Activated CD8-positive, alpha-beta memory T cell treated with anti-CD3 and anti-CD28 coated beads, Interleukin-2, amount 10 ng/mL, durations not matched to agents 7 days and 5 days (primary cell): ENCODE measurements around the gene FBXL20. TPM values are rescaled to one million over a fixed set of nuclear protein-coding genes. Genes with fewer than 3 reads are reported as not detected.
"Not testable (repeated sequence)": the region's sequence is repeated elsewhere in the genome, so short reads cannot be mapped to it uniquely, and the experiment has no call there.

Experiments used
- ATAC-seq: fragments of 150-1000 bp; cut with Tn5 transposase; one replicate; pipeline ENCODE4 v1.10.0; 2021; ENCODE audit warnings: moderate library complexity
- CTCF ChIA-PET: fragments of 350-600 bp; sonication (Branson Sonifier 250); formaldehyde crosslinking; loops from one replicate; lab custom pipeline; 2021; ENCODE audit warnings: antibody characterized with exemption; lab: Charles Lee
- DNase-seq: peaks from one replicate; pipeline ENCODE4 v3.0.0-alpha.2; 2020
- H3K27ac Mint-ChIP-seq: one replicate; pipeline ENCODE4 v1.8.0; 2021; ENCODE audit warnings: mild to moderate bottlenecking, mixed read lengths
- H3K27me3 Mint-ChIP-seq: one replicate; pipeline ENCODE4 v1.8.0; 2021; ENCODE audit warnings: mixed read lengths
- H3K36me3 Mint-ChIP-seq: one replicate; pipeline ENCODE4 v1.8.0; 2021; ENCODE audit warnings: mild to moderate bottlenecking, mixed read lengths
- H3K4me1 Mint-ChIP-seq: one replicate; pipeline ENCODE4 v1.8.0; 2021; ENCODE audit warnings: mixed read lengths
- H3K4me3 Mint-ChIP-seq: one replicate; pipeline ENCODE4 v1.8.0; 2021; ENCODE audit warnings: mild to moderate bottlenecking, moderate library complexity, mixed read lengths
- H3K9me3 Mint-ChIP-seq: one replicate; pipeline ENCODE4 v1.8.0; 2022; ENCODE audit warnings: low read depth, mixed read lengths
- total RNA-seq, 2 experiments: library from RNA; stranded (reverse); gene quantifications; one replicate each; pipeline ENCODE4 v1.2.3, GENCODE V29; 2021

Gene FBXL20
- total RNA-seq, 2 experiments from 2014 or later: 12.9 to 14.1 TPM

DNA sequence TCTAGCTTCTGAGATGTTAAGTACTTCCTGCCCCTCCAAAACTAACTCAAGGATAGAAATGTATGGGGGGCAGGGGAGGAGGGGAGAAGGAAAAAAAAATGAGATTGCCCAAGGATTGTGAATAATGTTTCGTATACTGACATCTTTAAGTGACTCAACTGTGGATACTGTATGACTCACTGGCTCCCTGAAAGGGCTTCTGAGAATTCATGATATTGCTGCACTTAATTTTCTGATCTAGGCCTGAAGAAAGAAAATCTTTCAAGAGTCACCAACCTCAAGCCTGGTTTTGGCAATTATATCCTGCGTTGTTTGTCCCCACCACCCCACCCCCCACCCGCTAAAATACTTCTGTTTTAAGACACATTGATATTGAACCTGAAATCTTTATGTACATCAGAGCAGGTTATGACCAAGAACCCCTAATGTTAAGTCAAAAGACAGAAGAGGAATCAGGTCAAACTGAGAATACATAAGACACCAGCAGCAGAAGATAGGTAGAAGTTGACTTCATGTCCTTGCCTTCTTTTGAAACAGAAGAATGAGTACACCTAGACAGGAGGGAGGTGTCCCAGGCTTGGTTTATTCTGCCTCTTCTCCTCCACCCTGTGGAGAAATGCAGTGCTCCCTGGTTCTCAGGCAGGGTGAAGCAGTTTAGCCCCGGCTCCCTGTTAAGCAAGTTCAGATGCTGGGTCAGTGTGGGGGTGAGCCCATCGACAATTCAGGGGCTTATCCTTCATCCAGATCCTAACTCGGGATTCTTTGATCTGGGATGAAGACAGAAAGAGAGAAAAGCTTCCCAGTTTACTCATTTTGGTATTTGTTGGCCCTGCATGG is 3.3 kb upstream of the FBXL20 start:
- H3K4me3 Mint-ChIP-seq: no peak overlapping the region
- peaks cover 26% of the 10 kb centered on the region for H3K36me3 Mint-ChIP-seq
- no peaks in the 10 kb centered on the region for H3K9me3 Mint-ChIP-seq
- peak; percentile 47 for DNase-seq
- peak overlapping the region; percentile 72 for H3K27ac Mint-ChIP-seq
- CTCF ChIA-PET: interaction anchor here (1.0 to 1.4 kb wide), 2 partner anchors 11 to 160 kb away, joined by 3 read pairs; no protein-coding TSS in a partner anchor
- H3K27me3 Mint-ChIP-seq: no peaks in the 10 kb centered on the region
- ATAC-seq: peak; percentile 10
- H3K4me1 Mint-ChIP-seq: peaks cover 53% of the 10 kb centered on the region

DNA sequence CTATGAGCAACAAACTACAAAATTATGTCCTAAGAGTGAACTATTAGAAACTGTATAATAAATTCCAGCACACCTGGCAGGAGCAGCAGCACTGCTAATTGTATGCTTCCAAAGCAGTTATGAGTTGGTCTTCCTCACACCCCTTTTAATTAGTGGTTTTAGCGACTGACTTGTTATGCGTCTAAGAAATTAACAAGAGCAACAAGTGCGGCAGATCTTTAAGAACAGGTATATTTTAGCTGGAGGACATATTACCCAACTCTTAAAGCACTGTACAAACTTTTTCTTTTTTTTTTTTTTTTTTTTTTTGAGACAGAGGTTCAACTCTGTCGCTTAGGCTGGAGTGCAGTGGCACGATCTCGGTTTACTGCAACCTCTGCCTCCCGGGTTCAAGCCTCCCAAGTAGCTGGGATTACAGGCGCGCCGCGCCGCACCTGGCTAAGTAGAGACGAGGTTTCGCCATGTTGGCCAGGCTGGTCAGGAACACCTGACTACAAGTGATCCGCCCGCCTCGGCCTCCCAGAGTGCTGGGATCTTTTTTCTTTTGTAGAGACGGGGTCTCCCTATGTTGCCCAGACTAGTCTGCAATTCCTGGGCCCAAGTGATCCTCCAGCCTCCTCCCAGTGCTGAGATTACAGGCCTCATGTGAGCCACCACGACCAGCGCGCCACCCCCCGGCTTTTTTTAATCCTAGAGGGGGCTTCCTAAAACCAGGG is 1.6 kb upstream of the FBXL20 start:
- CTCF ChIA-PET: interaction anchor here (0.7 to 1.9 kb wide), 3 partner anchors 58 to 159 kb away, joined by 3 to 7 read pairs (median 3); partner anchors contain the start of gene CDK12
- Mint-ChIP-seq H3K4me3 (peak overlapping the region; percentile 96), H3K27ac (no peak overlapping the region), H3K27me3 (no peaks in the 10 kb centered on the region), H3K9me3 (no peaks in the 10 kb centered on the region), H3K36me3 (peaks cover 9% of the 10 kb centered on the region), H3K4me1 (peaks cover 52% of the 10 kb centered on the region)
- DNase-seq (no peak), ATAC-seq (no peak)

DNA sequence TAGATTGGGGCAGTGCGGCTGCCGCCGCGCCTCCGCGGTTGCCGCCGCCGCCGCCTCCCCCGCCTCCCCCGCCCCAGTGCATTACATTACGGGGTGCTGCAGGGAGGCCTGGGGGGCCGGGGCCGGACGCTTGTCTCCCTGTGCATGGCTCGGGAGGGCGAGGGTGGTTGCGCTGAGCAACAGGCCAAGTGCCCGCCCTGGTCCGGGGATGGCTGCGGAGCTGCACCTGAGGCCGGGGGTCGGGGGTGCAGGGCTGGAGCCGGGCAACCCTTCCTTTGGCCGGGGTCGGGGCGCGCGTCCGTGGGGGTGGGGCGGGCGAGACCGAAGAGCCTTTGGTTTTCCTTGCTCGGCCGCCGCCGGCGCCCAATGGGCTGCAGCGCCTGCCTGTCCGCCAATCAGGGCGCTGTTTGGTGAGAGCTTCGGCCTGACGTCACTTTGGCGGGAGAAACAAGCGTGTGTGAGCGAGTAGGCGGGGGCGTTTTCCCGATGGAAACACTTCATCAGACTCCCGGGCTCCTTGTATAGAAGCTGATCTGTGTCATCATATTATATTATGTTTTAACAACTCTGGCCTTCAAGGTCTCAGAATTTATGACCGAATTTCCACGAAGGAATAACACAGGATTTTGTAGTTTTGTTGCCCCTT is 941 bp upstream of the FBXL20 start:
- Mint-ChIP-seq H3K27me3 (no peaks in the 10 kb centered on the region), H3K9me3 (no peaks in the 10 kb centered on the region), H3K36me3 (peaks cover 5% of the 10 kb centered on the region), H3K4me3 (peak overlapping the region; percentile 96), H3K27ac (peak overlapping the region; percentile 95), H3K4me1 (peaks cover 48% of the 10 kb centered on the region)
- ATAC-seq (peak; percentile 75), DNase-seq (peak; percentile 95)
- CTCF ChIA-PET: interaction anchor here (0.7 to 1.9 kb wide), 3 partner anchors 59 to 158 kb away, joined by 3 to 7 read pairs (median 3); partner anchors contain the start of gene CDK12

- ATAC-seq: peak; percentile 8
- H3K4me1 Mint-ChIP-seq: peaks cover 40% of the 10 kb centered on the region
- peak overlapping the region; percentile 96 for H3K4me3 Mint-ChIP-seq
- H3K27ac Mint-ChIP-seq: peak overlapping the region; percentile 79
- H3K9me3 Mint-ChIP-seq: no peaks in the 10 kb centered on the region
- H3K36me3 Mint-ChIP-seq: peaks cover 3% of the 10 kb centered on the region
- DNase-seq: peak; percentile 41
- no peaks in the 10 kb centered on the region for H3K27me3 Mint-ChIP-seq
- CTCF ChIA-PET: interaction anchor here (0.7 to 1.4 kb wide), 3 partner anchors 8 to 157 kb away, joined by 3 to 4 read pairs (median 3); no protein-coding TSS in a partner anchor
These were observed 647 bp downstream of the FBXL20 start for GRCh38 chr17:39400547-39401411.

DNA sequence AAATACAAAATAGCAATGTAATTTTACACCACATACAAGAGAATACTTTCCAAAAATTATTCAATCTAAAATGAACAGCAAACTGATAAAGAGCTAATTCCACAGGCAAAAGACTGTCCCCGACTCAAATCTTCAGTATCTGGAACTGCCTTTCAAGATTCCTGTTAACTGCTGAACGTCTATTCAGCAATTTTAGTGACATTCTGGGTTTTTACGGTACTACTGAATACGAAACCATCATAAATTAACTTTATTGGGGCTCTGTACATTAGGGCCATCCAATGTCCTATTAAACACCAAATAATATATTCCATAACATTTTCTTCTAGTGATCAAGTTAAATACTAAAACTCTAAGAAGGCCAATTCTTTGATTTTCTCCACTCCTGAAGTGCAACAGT is 1.6 kb downstream of the FBXL20 start:
- Mint-ChIP-seq H3K27ac (no peak overlapping the region), H3K9me3 (no peaks in the 10 kb centered on the region), H3K4me1 (peaks cover 30% of the 10 kb centered on the region), H3K36me3 (peaks cover 3% of the 10 kb centered on the region), H3K27me3 (no peaks in the 10 kb centered on the region), H3K4me3 (peak overlapping the region; percentile 96)
- ATAC-seq (no peak), DNase-seq (no peak)
- CTCF ChIA-PET: no interaction called here

GRCh38 chr17:39393736-39394135 is 7.7 kb downstream of the FBXL20 start:
- ATAC-seq (no peak), DNase-seq (no peak)
- no peaks in the 10 kb centered on the region for H3K4me1 Mint-ChIP-seq
- H3K27me3 Mint-ChIP-seq: no peaks in the 10 kb centered on the region
- H3K9me3 Mint-ChIP-seq: no peaks in the 10 kb centered on the region
- no peaks in the 10 kb centered on the region for H3K36me3 Mint-ChIP-seq
- no peak overlapping the region for H3K4me3 Mint-ChIP-seq
- CTCF ChIA-PET: interaction anchor here (0.6 kb wide), 2 partner anchors 71 to 224 kb away, joined by 3 read pairs; no protein-coding TSS in a partner anchor
- H3K27ac Mint-ChIP-seq: no peak overlapping the region

DNA sequence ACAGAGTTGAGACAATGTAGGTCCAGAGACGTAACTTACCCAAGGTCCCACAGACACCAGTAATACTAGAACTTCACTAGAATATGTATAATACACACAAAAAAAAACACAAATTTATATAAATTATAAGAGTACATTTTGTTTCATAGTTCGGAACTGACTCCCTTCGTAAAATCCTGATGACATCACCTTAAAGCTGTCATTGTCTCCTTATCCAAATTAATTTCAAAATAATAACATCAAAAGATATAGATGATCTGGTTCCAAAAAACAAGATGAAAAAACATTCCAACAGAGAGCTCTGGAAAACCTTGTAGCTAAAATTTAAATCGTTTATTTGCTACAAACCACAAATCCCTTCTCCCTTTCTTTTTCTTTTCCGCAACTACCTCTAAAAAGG is 10.0 kb downstream of the FBXL20 start:
- H3K27me3 Mint-ChIP-seq: no peaks in the 10 kb centered on the region
- CTCF ChIA-PET: interaction anchor here (1.4 kb wide), 1 partner anchor 147 kb away, joined by 3 read pairs; no protein-coding TSS in a partner anchor

GRCh38 chr17:39385040-39385439 is 16.4 kb downstream of the FBXL20 start:
- CTCF ChIA-PET: no interaction called here
- no peak for DNase-seq
- no peaks in the 10 kb centered on the region for H3K36me3 Mint-ChIP-seq
- H3K27me3 Mint-ChIP-seq: no peaks in the 10 kb centered on the region
- no peak for ATAC-seq
- H3K4me3 Mint-ChIP-seq: no peak overlapping the region
- peaks cover 4% of the 10 kb centered on the region for H3K4me1 Mint-ChIP-seq
- H3K27ac Mint-ChIP-seq: no peak overlapping the region
- H3K9me3 Mint-ChIP-seq: no peaks in the 10 kb centered on the region

More for the DNA sequence above, 10.0 kb downstream of the FBXL20 start:
- ATAC-seq (no peak), DNase-seq (no peak)
- H3K4me3 Mint-ChIP-seq: no peak overlapping the region
- no peak overlapping the region for H3K27ac Mint-ChIP-seq
- H3K36me3 Mint-ChIP-seq: no peaks in the 10 kb centered on the region
- H3K4me1 Mint-ChIP-seq: no peaks in the 10 kb centered on the region
- H3K9me3 Mint-ChIP-seq: no peaks in the 10 kb centered on the region

- Mint-ChIP-seq H3K27me3 (no peaks in the 10 kb centered on the region), H3K27ac (no peak overlapping the region), H3K4me3 (no peak overlapping the region), H3K36me3 (no peaks in the 10 kb centered on the region), H3K9me3 (no peaks in the 10 kb centered on the region), H3K4me1 (peaks cover 16% of the 10 kb centered on the region)
- ATAC-seq: no peak
- CTCF ChIA-PET: no interaction called here
- DNase-seq: no peak
These were observed 21.3 kb downstream of the FBXL20 start for GRCh38 chr17:39380144-39380543.

- no peak for ATAC-seq
- no peaks in the 10 kb centered on the region for H3K9me3 Mint-ChIP-seq
- H3K36me3 Mint-ChIP-seq: no peaks in the 10 kb centered on the region
- H3K4me1 Mint-ChIP-seq: peaks cover 16% of the 10 kb centered on the region
- CTCF ChIA-PET: no interaction called here
- no peak overlapping the region for H3K27ac Mint-ChIP-seq
- H3K4me3 Mint-ChIP-seq: no peak overlapping the region
- no peak for DNase-seq
- no peaks in the 10 kb centered on the region for H3K27me3 Mint-ChIP-seq
These were observed 25.0 kb downstream of the FBXL20 start for GRCh38 chr17:39376434-39376833.

GRCh38 chr17:39367805-39368204 is 33.6 kb downstream of the FBXL20 start:
- H3K4me3 Mint-ChIP-seq, DNase-seq, ATAC-seq, H3K4me1 Mint-ChIP-seq, H3K9me3 Mint-ChIP-seq, H3K36me3 Mint-ChIP-seq, H3K27ac Mint-ChIP-seq, CTCF ChIA-PET, H3K27me3 Mint-ChIP-seq: not testable (repeated sequence)

- CTCF ChIA-PET: no interaction called here
- ATAC-seq (no peak), DNase-seq (no peak)
- Mint-ChIP-seq H3K27me3 (no peaks in the 10 kb centered on the region), H3K36me3 (no peaks in the 10 kb centered on the region), H3K9me3 (no peaks in the 10 kb centered on the region), H3K27ac (no peak overlapping the region), H3K4me1 (peaks cover 2% of the 10 kb centered on the region), H3K4me3 (no peak overlapping the region)
These were observed 35.6 kb downstream of the FBXL20 start for GRCh38 chr17:39365872-39366271.
